Suprapubic skin (tissue), 4 donors: ENCODE data around the gene STX16. TPM values are rescaled to one million over a fixed set of nuclear protein-coding genes. Genes with fewer than 3 reads are reported as not detected.
A peak's percentile ranks its signal among the peaks of the same experiment; 100 is the strongest.

Experiments used
- DNase-seq, 2 donors: peaks; one replicate each; pipeline ENCODE4 v3.0.0-alpha.2; 2019; ENCODE audit warnings: low spot score in 2 of 2
- H3K27ac ChIP-seq: fragments of 200-600 bp; sonication (generic); one replicate; pipeline ENCODE4 v1.5.1; 2019
- H3K27me3 ChIP-seq: fragments of 200-600 bp; sonication (generic); one replicate; pipeline ENCODE4 v1.5.1; 2019
- H3K36me3 ChIP-seq: fragments of 200-600 bp; sonication (generic); one replicate; pipeline ENCODE4 v1.5.1; 2019
- H3K4me1 ChIP-seq: fragments of 200-600 bp; sonication (generic); one replicate; pipeline ENCODE4 v1.5.1; 2019
- H3K4me3 ChIP-seq: fragments of 200-600 bp; sonication (generic); one replicate; pipeline ENCODE4 v1.5.1; 2019; ENCODE audit warnings: mild to moderate bottlenecking
- H3K9me3 ChIP-seq: fragments of 200-600 bp; sonication (generic); one replicate; pipeline ENCODE4 v1.5.1; 2019
- CTCF ChIP-seq, 2 donors: fragments of 200-600 bp in 1 of 2; fragments of 450-650 bp in 1 of 2; sonication (generic) in 1 of 2; IDR thresholded peaks; one replicate each; pipeline ENCODE4 v1.5.1; 2016 to 2019; ENCODE audit warnings: antibody characterized with exemption in 2 of 2, mild to moderate bottlenecking in 1 of 2, moderate library complexity in 1 of 2
- EP300 ChIP-seq: sonication (generic); formaldehyde crosslinking; IDR thresholded peaks from one replicate; pipeline ENCODE4 v1.6.1; 2017; ENCODE audit warnings: antibody characterized with exemption
- POLR2A ChIP-seq, 2 donors: fragments of 450-650 bp; IDR thresholded peaks; one replicate each; pipeline ENCODE4 v1.6.1; 2017; ENCODE audit warnings: antibody characterized with exemption in 2 of 2, mild to moderate bottlenecking in 2 of 2, moderate library complexity in 2 of 2
- POLR2AphosphoS5 ChIP-seq, 3 donors: sonication (generic); formaldehyde crosslinking; IDR thresholded peaks; one replicate each; pipeline ENCODE4 v1.6.1; 2017; ENCODE audit warnings: antibody characterized with exemption in 3 of 3
- WGBS: methylation state at CpG from one replicate; pipeline ENCODE4 v1.1.5; 2018; 5-methylcytosine and 5-hydroxymethylcytosine counted together
- total RNA-seq, 4 donors: library from RNA; depleted of rRNA; stranded (reverse); fragments of >200 nt; gene quantifications; one replicate each; pipeline ENCODE4 v1.1.0, GENCODE V29; 2016

The STX16 gene
- total RNA-seq, 4 donors from 2014 or later = 35.6 to 138 (median 50.9) TPM

GRCh38 chr20:58711266-58712051, 60.4 kb downstream of the STX16 start:
- no peak for TF ChIP-seq EP300
- no peak for TF ChIP-seq CTCF (IDR thresholded peaks at IDR 0.05)
- Histone ChIP-seq H3K36me3 (peaks cover 58% of the 10 kb centered on the region), H3K9me3 (no peaks in the 10 kb centered on the region), H3K27me3 (no peaks in the 10 kb centered on the region), H3K4me1 (no peaks in the 10 kb centered on the region), H3K4me3 (no peak overlapping the region), H3K27ac (no peak overlapping the region)
- 90% methylated on average over 13 of the region's 21 CpGs for WGBS
- peak; percentile 56 to 73 for DNase-seq

DNA sequence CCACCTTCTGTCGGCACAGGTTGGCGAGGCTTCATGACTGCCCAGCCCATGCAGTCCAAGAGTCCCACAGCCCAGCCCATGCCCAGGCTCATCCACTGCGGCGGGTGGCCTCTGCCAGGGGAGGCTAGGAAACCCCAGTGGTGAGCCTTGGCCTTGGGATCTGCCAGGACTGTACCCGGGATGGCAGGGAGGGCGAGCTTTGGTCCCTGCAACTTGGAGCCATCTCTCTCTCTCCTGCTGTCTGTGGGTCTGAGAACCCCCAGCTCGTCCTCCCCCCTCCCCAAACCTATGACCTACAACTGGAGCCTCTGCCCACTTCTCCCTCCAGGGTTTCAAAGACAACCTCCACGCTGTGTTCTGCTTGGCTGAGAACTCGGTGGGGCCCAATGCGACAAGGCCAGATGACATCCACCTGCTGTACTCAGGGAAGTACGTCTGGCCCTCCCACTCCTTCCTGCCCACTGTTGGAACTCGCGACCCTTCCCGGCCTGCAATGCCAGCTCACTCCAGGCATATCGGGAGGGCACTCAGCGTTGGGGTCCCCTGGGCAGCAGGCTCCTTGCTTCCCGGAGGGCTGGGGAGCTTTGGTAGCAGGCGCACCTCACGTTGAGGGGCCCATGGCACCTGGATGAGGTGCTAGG, 61.2 kb downstream of the STX16 start:
- TF ChIP-seq EP300 (no peak), POLR2A (IDR thresholded peaks at IDR 0.05) (no peak), CTCF (IDR thresholded peaks at IDR 0.05) (no peak), POLR2AphosphoS5 (IDR thresholded peaks at IDR 0.05) (no peak)
- H3K36me3 ChIP-seq = peaks cover 50% of the 10 kb centered on the region
- H3K4me1 ChIP-seq = no peaks in the 10 kb centered on the region
- WGBS = 87% methylated on average over 11 of the region's 19 CpGs
- DNase-seq = peak in 1 of 2 donors; percentile 49
- H3K27me3 ChIP-seq = no peaks in the 10 kb centered on the region
- H3K27ac ChIP-seq = no peak overlapping the region
- no peaks in the 10 kb centered on the region for H3K9me3 ChIP-seq
- no peak overlapping the region for H3K4me3 ChIP-seq

DNA sequence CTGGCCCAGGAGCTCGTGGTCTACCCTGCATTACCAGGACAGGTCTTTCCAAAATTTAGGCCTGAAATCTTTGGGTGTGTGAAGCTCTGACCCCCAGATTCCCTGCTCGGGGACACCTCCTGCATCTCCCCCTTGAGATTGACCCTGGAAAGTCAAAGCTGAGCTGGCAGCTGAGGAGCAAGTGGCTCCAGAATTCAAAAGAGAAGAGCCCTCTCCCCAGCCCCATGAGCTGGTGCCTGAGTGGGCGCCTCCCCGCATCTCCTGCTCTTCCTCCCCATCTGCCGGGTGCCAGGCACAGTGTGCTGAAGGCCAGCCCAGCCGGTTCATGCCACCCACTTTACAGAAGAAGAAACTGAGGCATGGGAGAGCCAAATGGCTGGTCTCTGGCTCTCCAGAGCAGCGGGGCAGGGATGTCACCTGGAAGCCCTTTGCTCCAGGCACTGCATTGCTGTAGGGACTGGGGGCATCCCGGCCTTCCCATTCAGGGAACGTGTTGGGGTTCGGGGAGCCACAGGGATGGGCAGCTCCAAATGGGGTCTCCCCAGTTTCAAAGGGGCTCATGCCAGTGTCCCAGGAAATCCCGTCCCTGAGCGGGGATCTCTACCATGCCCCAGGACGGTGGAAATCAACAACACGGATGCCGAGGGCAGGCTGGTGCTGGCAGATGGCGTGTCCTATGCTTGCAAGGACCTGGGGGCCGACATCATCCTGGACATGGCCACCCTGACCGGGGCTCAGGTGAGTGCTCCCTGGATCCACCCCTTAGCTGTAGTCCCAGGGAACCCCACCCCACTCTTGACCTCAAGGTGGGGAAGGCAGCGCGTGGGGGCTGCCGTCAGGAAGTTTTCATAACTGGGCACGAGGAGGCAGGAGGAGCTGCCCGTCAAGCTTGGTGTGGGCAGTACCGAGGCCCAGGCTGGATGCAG, 62.0 kb downstream of the STX16 start:
- DNase-seq = peak in 1 of 2 donors; percentile 43

DNA sequence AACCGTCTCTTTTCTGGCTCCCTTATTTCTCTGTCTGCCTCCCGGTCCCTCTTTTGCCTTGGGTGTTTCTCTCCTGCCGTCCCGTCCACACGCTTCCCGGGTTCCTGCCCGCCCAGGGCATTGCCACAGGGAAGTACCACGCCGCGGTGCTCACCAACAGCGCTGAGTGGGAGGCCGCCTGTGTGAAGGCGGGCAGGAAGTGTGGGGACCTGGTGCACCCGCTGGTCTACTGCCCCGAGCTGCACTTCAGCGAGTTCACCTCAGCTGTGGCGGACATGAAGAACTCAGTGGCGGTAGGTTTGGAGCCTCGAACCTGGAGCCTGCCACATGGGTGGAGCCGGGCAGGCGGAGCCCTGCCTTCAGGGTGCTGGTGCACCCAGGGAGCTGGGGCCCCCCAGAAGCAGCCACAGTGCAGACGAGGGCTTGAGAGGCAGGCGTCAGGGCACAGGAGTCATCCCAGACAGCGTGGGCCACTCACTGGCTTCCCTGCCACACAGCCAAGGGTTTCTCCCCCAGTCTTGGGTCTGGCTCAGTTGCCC, 62.8 kb downstream of the STX16 start:
- Histone ChIP-seq H3K27ac (no peak overlapping the region), H3K36me3 (peaks cover 40% of the 10 kb centered on the region), H3K4me3 (no peak overlapping the region), H3K4me1 (no peaks in the 10 kb centered on the region), H3K27me3 (no peaks in the 10 kb centered on the region), H3K9me3 (no peaks in the 10 kb centered on the region)
- peak in 1 of 2 donors; percentile 49 for DNase-seq
- TF ChIP-seq CTCF (IDR thresholded peaks at IDR 0.05) (no peak), POLR2AphosphoS5 (IDR thresholded peaks at IDR 0.05) (no peak), POLR2A (IDR thresholded peaks at IDR 0.05) (no peak), EP300 (no peak)
- WGBS = 90% methylated on average over 13 of the region's 24 CpGs

More for the DNA sequence above, 62.0 kb downstream of the STX16 start:
- no peaks in the 10 kb centered on the region for H3K27me3 ChIP-seq
- H3K9me3 ChIP-seq = no peaks in the 10 kb centered on the region
- no peak overlapping the region for H3K27ac ChIP-seq
- no peak overlapping the region for H3K4me3 ChIP-seq
- TF ChIP-seq EP300 (no peak), POLR2AphosphoS5 (IDR thresholded peaks at IDR 0.05) (no peak), POLR2A (IDR thresholded peaks at IDR 0.05) (no peak), CTCF (IDR thresholded peaks at IDR 0.05) (no peak)
- H3K4me1 ChIP-seq = no peaks in the 10 kb centered on the region
- H3K36me3 ChIP-seq = peaks cover 48% of the 10 kb centered on the region
- WGBS = 97% methylated on average over 20 of the region's 24 CpGs
